HG03139 (cell line): ENCODE measurements around the gene YRDC.

Experiments used
- ATAC-seq: cut with Tn5 transposase; IDR thresholded peaks from one replicate; pipeline ENCODE4 v1.9.1; 2021; ENCODE audit not compliant: unreplicated experiment

YRDC gene, protein sequence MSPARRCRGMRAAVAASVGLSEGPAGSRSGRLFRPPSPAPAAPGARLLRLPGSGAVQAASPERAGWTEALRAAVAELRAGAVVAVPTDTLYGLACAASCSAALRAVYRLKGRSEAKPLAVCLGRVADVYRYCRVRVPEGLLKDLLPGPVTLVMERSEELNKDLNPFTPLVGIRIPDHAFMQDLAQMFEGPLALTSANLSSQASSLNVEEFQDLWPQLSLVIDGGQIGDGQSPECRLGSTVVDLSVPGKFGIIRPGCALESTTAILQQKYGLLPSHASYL

GRCh38 chr1:37807555-37808368, at the start of gene YRDC, which contains the start of gene C1orf122:
Gene YRDC, minus strand, starts transcription at chr1:37808208. Its CDS starts 28 bp downstream, at chr1:37808180.
Gene C1orf122, plus strand, starts transcription at chr1:37807790. Its CDS starts 615 bp downstream, at chr1:37808405.
- peak; percentile 85 for ATAC-seq

- no peak for ATAC-seq
These were observed 46.4 kb upstream of the YRDC start for GRCh38 chr1:37854406-37854805.

- ATAC-seq = no peak
These were observed 45.1 kb upstream of the YRDC start for GRCh38 chr1:37853157-37853556.

- ATAC-seq = no peak
These were observed 43.8 kb upstream of the YRDC start for GRCh38 chr1:37851782-37852210.

GRCh38 chr1:37851262-37851661, 43.3 kb upstream of the YRDC start:
- ATAC-seq = no peak

GRCh38 chr1:37850352-37850955, 42.4 kb upstream of the YRDC start:
- ATAC-seq = no peak

DNA sequence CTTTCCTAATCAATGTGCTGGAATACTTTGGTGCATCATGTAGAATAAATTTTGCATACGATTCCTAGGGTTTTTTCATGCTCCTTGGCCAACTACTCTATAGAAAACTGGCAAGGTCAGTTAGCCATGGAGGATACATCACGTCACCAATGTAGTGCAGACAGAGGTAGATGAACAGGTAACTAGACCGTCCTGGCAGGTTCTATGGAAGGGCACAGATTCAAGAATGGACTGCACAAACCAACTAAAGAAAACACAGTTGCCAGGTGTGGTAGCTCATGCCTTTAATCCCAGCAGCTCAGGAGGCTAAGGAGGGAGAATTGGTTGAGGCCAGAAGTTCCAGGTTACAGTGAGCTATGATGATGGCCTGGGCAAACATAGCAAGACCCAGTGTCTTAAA, 41.5 kb upstream of the YRDC start:
- ATAC-seq = no peak

GRCh38 chr1:37846647-37847339, 38.8 kb upstream of the YRDC start:
- ATAC-seq = no peak

DNA sequence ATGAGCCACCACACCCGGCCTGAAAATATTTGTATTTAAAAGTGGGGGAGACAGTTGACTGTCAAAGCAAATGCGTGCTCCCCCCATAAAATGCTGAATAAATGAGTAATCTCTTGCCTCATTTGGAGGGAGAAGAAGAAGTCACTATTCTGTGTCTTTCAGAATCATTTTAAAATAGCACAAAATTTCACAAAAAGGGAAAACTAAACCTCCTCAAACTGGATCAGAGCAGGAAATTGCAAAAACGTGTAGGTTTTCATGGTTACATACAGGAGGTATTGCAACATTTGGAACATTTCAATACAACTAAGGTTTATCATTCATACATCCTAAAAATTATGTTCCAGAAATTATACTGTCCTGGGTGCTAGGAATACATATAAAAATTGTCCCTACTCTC, 37.8 kb upstream of the YRDC start:
- ATAC-seq = no peak

DNA sequence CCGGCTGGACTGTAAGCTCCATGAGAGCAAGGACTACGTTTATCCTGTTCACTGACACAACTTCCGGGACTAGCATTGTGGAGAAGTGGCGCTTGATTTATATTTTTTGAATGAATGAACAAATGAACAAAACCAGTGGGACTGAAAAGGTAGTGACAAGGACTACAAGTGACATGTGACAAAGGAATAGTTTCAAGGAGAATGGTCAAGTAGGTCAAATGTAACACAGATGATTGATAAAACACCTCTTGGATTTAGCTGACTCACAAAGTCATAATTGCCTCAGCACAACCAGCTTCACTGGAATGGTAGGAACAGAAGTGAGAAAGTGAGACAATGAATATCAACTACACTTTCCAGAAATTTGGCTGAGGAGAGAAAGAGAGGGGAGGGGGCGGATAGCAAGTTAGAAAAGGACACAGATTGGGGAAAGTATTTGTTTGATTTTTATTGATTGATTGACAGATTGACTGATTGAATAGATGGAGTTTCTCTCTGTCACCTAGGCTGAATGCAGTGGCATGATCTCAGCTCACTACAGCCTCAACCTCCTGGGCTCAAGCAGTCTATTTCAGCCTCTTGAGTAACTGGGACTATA, 37.1 kb upstream of the YRDC start:
- no peak for ATAC-seq

- no peak for ATAC-seq
These were observed 36.5 kb upstream of the YRDC start for GRCh38 chr1:37844536-37844935.

- ATAC-seq = no peak
These were observed 33.6 kb upstream of the YRDC start for GRCh38 chr1:37841652-37842051.

GRCh38 chr1:37840711-37841110, 32.7 kb upstream of the YRDC start:
- no peak for ATAC-seq

DNA sequence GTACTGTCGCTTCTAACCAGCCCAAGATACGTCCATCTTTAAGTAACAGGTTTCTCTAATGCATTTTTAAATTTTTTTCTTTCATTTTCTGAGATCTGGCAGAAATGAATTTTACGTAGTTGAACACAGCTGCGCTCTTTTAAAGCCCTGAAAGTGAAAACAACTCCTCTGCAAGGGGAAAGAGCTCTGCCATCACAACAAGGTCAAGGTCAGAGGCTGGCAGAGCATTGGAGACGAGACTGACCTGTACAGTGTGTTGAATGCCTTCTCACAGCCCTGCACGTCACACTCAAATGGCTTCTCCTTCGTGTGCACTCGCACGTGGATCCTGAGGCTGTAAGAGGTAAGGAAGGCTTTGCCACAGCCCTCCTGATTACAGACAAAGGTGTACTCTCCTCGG, 31.7 kb upstream of the YRDC start:
- ATAC-seq = no peak

DNA sequence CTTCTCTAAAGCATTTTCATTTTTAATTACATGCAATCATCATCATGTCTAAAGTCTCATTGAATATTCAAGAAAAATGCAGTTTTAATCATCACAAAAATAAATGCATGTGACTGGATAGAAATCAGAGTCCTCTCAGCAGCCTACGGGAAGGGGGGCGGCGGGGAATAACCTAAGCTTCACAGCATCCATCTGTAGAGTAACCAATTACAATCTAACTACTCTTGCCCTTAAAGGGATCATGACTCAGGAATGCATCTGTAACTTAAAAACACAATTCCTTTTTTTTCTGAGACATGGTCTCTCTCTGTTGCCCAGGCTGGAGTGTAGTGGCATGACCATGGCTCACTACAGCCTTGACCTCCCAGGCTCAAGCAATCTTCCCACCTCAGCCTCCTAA, 28.8 kb upstream of the YRDC start:
- no peak for ATAC-seq

GRCh38 chr1:37831809-37832208, 23.8 kb upstream of the YRDC start:
- ATAC-seq = no peak

DNA sequence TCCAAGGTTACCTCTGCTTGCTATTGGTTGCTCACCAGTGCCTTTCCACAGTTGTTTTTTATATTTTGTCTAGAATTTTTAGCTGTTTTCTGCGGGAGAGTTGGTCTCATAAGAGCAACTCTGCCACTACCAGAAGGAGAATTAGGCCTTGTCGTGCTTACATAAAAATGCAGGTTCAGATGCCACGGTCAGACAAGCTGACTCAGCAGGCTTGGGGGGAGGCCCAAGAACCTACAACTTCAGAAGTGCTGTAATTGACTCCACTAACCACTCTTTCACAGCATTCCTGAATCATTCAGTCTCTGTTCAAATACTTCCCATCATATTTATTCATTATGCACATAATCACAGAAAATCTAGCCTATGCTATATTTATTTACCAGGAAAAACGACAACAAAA, 23.1 kb upstream of the YRDC start:
- ATAC-seq = no peak

DNA sequence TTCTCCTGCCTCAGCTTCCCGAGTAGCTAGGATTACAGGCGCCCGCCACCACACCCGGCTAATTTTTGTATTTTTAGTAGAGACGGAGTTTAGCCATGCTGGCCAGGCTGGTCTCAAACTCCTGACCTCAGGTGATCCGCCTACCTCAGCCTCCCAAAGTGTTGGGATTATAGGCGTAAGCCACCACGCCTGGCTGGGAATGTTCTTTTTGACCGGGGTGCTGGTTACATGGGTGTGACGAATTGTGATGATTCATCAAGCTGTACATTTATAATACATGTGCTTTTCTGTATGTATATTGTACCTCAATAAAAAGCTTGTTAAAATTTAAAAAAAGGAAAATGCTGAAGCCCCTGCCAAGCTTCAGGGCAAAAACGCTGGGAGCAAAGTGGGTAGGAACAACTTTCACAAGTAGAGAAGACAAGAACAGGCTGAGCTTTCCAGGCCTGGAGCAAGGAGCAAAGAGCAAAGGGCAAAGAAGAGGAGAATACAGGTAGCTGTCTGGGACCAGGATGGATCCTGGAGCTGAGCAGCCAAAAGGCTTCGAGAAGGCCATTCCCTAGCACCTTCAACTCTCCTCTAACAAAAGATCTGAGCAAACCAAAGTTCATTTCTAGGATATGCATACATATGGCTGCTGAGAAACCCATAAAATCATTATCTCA, 20.5 kb upstream of the YRDC start:
- ATAC-seq = no peak

- no peak for ATAC-seq
These were observed 17.5 kb upstream of the YRDC start for GRCh38 chr1:37825506-37825905.

GRCh38 chr1:37824001-37824400, 16.0 kb upstream of the YRDC start:
- no peak for ATAC-seq
